Parathyroid adenoma (tissue), 2 donors: ENCODE measurements around the gene OTULINL.
"Not testable (repeated sequence)": the region's sequence is repeated elsewhere in the genome, so short reads cannot be mapped to it uniquely, and the experiment has no call there.

Experiments used
- H2AFZ ChIP-seq: fragments of 300-600 bp; sonication (generic); one replicate; pipeline ENCODE4 v1.7.0; 2017; ENCODE audit warnings: antibody characterized with exemption, mild to moderate bottlenecking
- H3K27ac ChIP-seq: fragments of 300-600 bp; sonication (generic); one replicate; pipeline ENCODE4 v1.7.0; 2017
- H3K27me3 ChIP-seq: fragments of 300-600 bp; sonication (generic); one replicate; pipeline ENCODE4 v1.7.0; 2017; ENCODE audit warnings: low read length; ENCODE audit not compliant: control insufficient read depth, insufficient read depth
- H3K36me3 ChIP-seq: fragments of 300-600 bp; sonication (generic); one replicate; pipeline ENCODE4 v1.7.0; 2017; ENCODE audit warnings: low read length; ENCODE audit not compliant: control insufficient read depth, insufficient read depth
- H3K4me1 ChIP-seq: fragments of 300-600 bp; sonication (generic); one replicate; pipeline ENCODE4 v1.7.0; 2017; ENCODE audit warnings: control low read depth
- H3K4me2 ChIP-seq: fragments of 300-600 bp; sonication (generic); one replicate; pipeline ENCODE4 v1.7.0; 2017; ENCODE audit warnings: low read length
- H3K4me3 ChIP-seq: fragments of 300-600 bp; sonication (generic); one replicate; pipeline ENCODE4 v1.7.0; 2017; ENCODE audit warnings: low read depth, low read length
- H3K79me2 ChIP-seq: fragments of 300-600 bp; sonication (generic); one replicate; pipeline ENCODE4 v1.7.0; 2017; ENCODE audit warnings: control low read depth
- H3K9ac ChIP-seq: fragments of 300-600 bp; sonication (generic); one replicate; pipeline ENCODE4 v1.7.0; 2017; ENCODE audit warnings: mild to moderate bottlenecking
- H3K9me3 ChIP-seq: fragments of 300-600 bp; sonication (generic); one replicate; pipeline ENCODE4 v1.7.0; 2017; ENCODE audit warnings: low read length; ENCODE audit not compliant: control insufficient read depth
- CTCF ChIP-seq: fragments of 300-600 bp; sonication (generic); IDR thresholded peaks from one replicate; pipeline ENCODE4 v1.7.0; 2017; ENCODE audit warnings: antibody characterized with exemption, mild to moderate bottlenecking
- donor health status: primary hyperparathyroidism.

Gene OTULINL

GRCh38 chr5:14547666-14548065 lies 33.9 kb upstream of the OTULINL start:
- Histone ChIP-seq H2AFZ (no peak overlapping the region), H3K79me2 (no peaks in the 10 kb centered on the region), H3K4me2 (no peak overlapping the region), H3K4me1 (no peaks in the 10 kb centered on the region), H3K4me3 (no peak overlapping the region), H3K9ac (no peak overlapping the region), H3K36me3 (no peaks in the 10 kb centered on the region), H3K27me3 (no peaks in the 10 kb centered on the region), H3K27ac (no peak overlapping the region), H3K9me3 (no peaks in the 10 kb centered on the region)
- TF ChIP-seq CTCF: no peak

- Histone ChIP-seq H3K27ac (no peak overlapping the region), H3K4me1 (no peaks in the 10 kb centered on the region), H2AFZ (no peak overlapping the region), H3K4me3 (no peak overlapping the region), H3K9me3 (no peaks in the 10 kb centered on the region), H3K27me3 (no peaks in the 10 kb centered on the region), H3K36me3 (no peaks in the 10 kb centered on the region), H3K9ac (no peak overlapping the region), H3K4me2 (no peak overlapping the region), H3K79me2 (no peaks in the 10 kb centered on the region)
- TF ChIP-seq CTCF: no peak
These were observed 30.4 kb upstream of the OTULINL start for GRCh38 chr5:14551211-14551610.

GRCh38 chr5:14552017-14552416 lies 29.6 kb upstream of the OTULINL start:
- Histone ChIP-seq H3K9ac (no peak overlapping the region), H3K4me3 (no peak overlapping the region), H3K79me2 (no peaks in the 10 kb centered on the region), H2AFZ (no peak overlapping the region), H3K27ac (no peak overlapping the region), H3K4me1 (no peaks in the 10 kb centered on the region), H3K4me2 (no peak overlapping the region), H3K27me3 (no peaks in the 10 kb centered on the region), H3K36me3 (no peaks in the 10 kb centered on the region), H3K9me3 (no peaks in the 10 kb centered on the region)
- no peak for TF ChIP-seq CTCF

GRCh38 chr5:14554288-14554687 lies 27.3 kb upstream of the OTULINL start:
- not testable (repeated sequence) for H2AFZ ChIP-seq, H3K9me3 ChIP-seq, H3K27ac ChIP-seq, H3K4me2 ChIP-seq, H3K4me3 ChIP-seq, H3K79me2 ChIP-seq, H3K9ac ChIP-seq, H3K36me3 ChIP-seq, H3K4me1 ChIP-seq, H3K27me3 ChIP-seq

- no peak for TF ChIP-seq CTCF
- Histone ChIP-seq H3K9me3 (no peaks in the 10 kb centered on the region), H2AFZ (no peak overlapping the region), H3K4me1 (no peaks in the 10 kb centered on the region), H3K4me3 (no peak overlapping the region), H3K36me3 (no peaks in the 10 kb centered on the region), H3K4me2 (no peak overlapping the region), H3K9ac (no peak overlapping the region), H3K79me2 (no peaks in the 10 kb centered on the region), H3K27ac (no peak overlapping the region), H3K27me3 (no peaks in the 10 kb centered on the region)
These were observed 25.6 kb upstream of the OTULINL start for GRCh38 chr5:14556015-14556414.
